GM12878 (cell line): ENCODE data around the gene STON1. TPM values are rescaled to one million over a fixed set of nuclear protein-coding genes. Genes with fewer than 3 reads are reported as not detected.

Source experiments
- ATAC-seq: fragments of 200-7000 bp; cut with Tn5 transposase; 3 replicates; pipeline ENCODE4 v1.9.1; 2020; ENCODE audit warnings: mild to moderate bottlenecking, moderate library complexity
- BruUV-seq: library from RNA; stranded (reverse); fragments of 400-500 nt; replicated peaks from 2 replicates; lab custom pipeline; 2021; lab: Mats Ljungman, UMichigan
- CTCF ChIA-PET: fragments of 300-600 bp; sonication (Branson Sonifier 250); formaldehyde crosslinking; extraction: SDS; loops from one replicate; lab custom pipeline; 2021; ENCODE audit warnings: inconsistent platforms; lab: Yijun Ruan, JAX
- POLR2A ChIA-PET: fragments of 350-600 bp; formaldehyde crosslinking; extraction: SDS; loops from one replicate; lab custom pipeline; 2021; ENCODE audit warnings: inconsistent platforms; lab: Charles Lee
- RAD21 ChIA-PET: fragments of 300-600 bp; sonication (Branson Sonifier 250); formaldehyde crosslinking; loops from one replicate; lab custom pipeline; 2023; ENCODE audit warnings: antibody characterized with exemption; ENCODE audit not compliant: unreplicated experiment; lab: Charles Lee
- SMC1A ChIA-PET: fragments of 300-600 bp; sonication (Branson Sonifier 250); formaldehyde crosslinking; loops from one replicate; lab custom pipeline; 2023; ENCODE audit not compliant: unreplicated experiment, uncharacterized antibody; lab: Charles Lee
- DNase-seq: peaks from one replicate; pipeline ENCODE4 v3.0.0-alpha.2; 2011; ENCODE audit warnings: low read depth, low spot score
- FAIRE-seq: peaks from 3 replicates; lab custom pipeline; 2011; peaks lifted over from hg19 to GRCh38; lab: Jason Lieb, UNC
- H2AFZ ChIP-seq: 2 replicates; pipeline ENCODE4 v1.6.0; 2011; ENCODE audit warnings: low read depth, low read length, control low read depth; ENCODE audit not compliant: control insufficient read depth
- H3K27ac ChIP-seq: 2 replicates; pipeline ENCODE4 v1.5.1; 2011; ENCODE audit warnings: control low read depth; ENCODE audit not compliant: control insufficient read depth, insufficient read depth
- H3K27me3 ChIP-seq, 2 experiments: replicated peaks in 1 of 2; 2 replicates each; pipeline versions ENCODE4 v1.6.0 to v1.6.1; 2011; ENCODE audit warnings: low read length in 1 of 2; ENCODE audit not compliant: control insufficient read depth in 2 of 2, insufficient read depth in 2 of 2
- H3K36me3 ChIP-seq, 2 experiments: 2 replicates each; pipeline ENCODE4 v1.5.1; 2011; ENCODE audit warnings: low read length in 1 of 2; ENCODE audit not compliant: control insufficient read depth in 2 of 2, insufficient read depth in 2 of 2
- H3K4me1 ChIP-seq: 2 replicates; pipeline ENCODE4 v1.6.1; 2011; ENCODE audit warnings: mild to moderate bottlenecking, low read length, moderate library complexity, mixed read lengths; ENCODE audit not compliant: control insufficient read depth, insufficient read depth
- H3K4me2 ChIP-seq: 2 replicates; pipeline ENCODE4 v1.6.0; 2011; ENCODE audit warnings: control low read depth; ENCODE audit not compliant: control insufficient read depth, insufficient read depth
- H3K4me3 ChIP-seq: fragments of 200-600 bp; sonication (generic); 2 replicates; pipeline ENCODE4 v1.5.1; 2016
- H3K79me2 ChIP-seq: 2 replicates; pipeline ENCODE4 v1.6.0; 2011; ENCODE audit warnings: low read length; ENCODE audit not compliant: control insufficient read depth, insufficient read depth
- H3K9ac ChIP-seq: 2 replicates; pipeline ENCODE4 v1.8.0; 2011; ENCODE audit warnings: low read length, control low read depth, mixed read lengths; ENCODE audit not compliant: control insufficient read depth, insufficient read depth
- H3K9me3 ChIP-seq: replicated peaks from 3 replicates; pipeline ENCODE4 v1.5.1; 2011; ENCODE audit warnings: mild to moderate bottlenecking, low read length; ENCODE audit not compliant: control insufficient read depth, insufficient read depth
- H4K20me1 ChIP-seq: 2 replicates; pipeline ENCODE4 v1.6.0; 2011; ENCODE audit not compliant: control insufficient read depth, insufficient read depth
- BCL11A ChIP-seq: IDR thresholded peaks from 2 replicates; pipeline ENCODE4 v1.6.1; 2011; ENCODE audit warnings: low read depth, low read length
- CBX3 ChIP-seq: fragments of 200-600 bp; sonication (generic); IDR thresholded peaks from 2 replicates; pipeline ENCODE4 v1.6.1; 2016; ENCODE audit warnings: low read depth, borderline replicate concordance
- IRF4 ChIP-seq: IDR thresholded peaks from 2 replicates; pipeline ENCODE4 v1.6.1; 2011; ENCODE audit warnings: low read depth, low read length
- NRF1 ChIP-seq: conservative IDR thresholded peaks from 2 replicates; pipeline ENCODE4 v1.6.1; 2011; ENCODE audit warnings: mild to moderate bottlenecking, low read depth, low read length, improper control_type of control experiment
- SMAD1 ChIP-seq: fragments of 450-650 bp; IDR thresholded peaks from 2 replicates; pipeline ENCODE4 v1.6.1; 2018; ENCODE audit warnings: mild to moderate bottlenecking, low read depth; ENCODE audit not compliant: partially characterized antibody
- TCF7 ChIP-seq: IDR thresholded peaks from 2 replicates; pipeline ENCODE4 v1.6.1; 2014; ENCODE audit warnings: antibody characterized with exemption, borderline replicate concordance
- WGBS: methylation state at CpG from one replicate; pipeline ENCODE4 v1.1.6; 2016; ENCODE audit warnings: low lambda C conversion rate; ENCODE audit not compliant: insufficient replicate concordance, insufficient coverage; ENCODE audit errors: missing lambda C conversion rate; 5-methylcytosine and 5-hydroxymethylcytosine counted together
- in situ Hi-C: fragments of 300-500 bp; cut with MboI; formaldehyde crosslinking; loops from 9 replicates; pipeline ENCODE4 v1.14.3; 2018; ENCODE audit warnings: mixed read lengths
- intact Hi-C: fragments of 100-400 bp; cut with micrococcal nuclease; formaldehyde crosslinking; loops from one replicate; pipeline ENCODE4 v1.14.2; 2022; ENCODE audit not compliant: unreplicated experiment
- polyA plus RNA-seq, 11 experiments: library from polyadenylated mRNA; depleted of rRNA in 4 of 11; unstranded in 6 of 11; stranded (reverse) in 5 of 11; fragments of >200 nt; fragmentation: Nextera tagmentation in 4 of 11; fragmentation: Illumina TruSeq in 1 of 11; extraction: Ambion mirVana in 4 of 11; extraction: Trizol in 1 of 11; gene quantifications; 1 replicate in 1 of 11; 2 replicates in 10 of 11; pipeline versions ENCODE4 v1.2.1 to v1.2.3, GENCODE V29; 2011 to 2016; ENCODE audit warnings: inconsistent platforms in 2 of 11, missing spikeins in 2 of 11, low read depth in 1 of 11
- total RNA-seq, 4 experiments: library from RNA; depleted of rRNA in 3 of 4; stranded (reverse); fragments of >200 nt in 3 of 4; fragmentation: Illumina TruSeq in 1 of 4; extraction: Trizol in 1 of 4; gene quantifications; 2 replicates each; pipeline versions ENCODE4 v1.2.1 to v1.2.3, GENCODE V29; 2013 to 2021
- TF ChIP-seq, protein P1 (sequence below): fragments of 450-650 bp; IDR thresholded peaks from 2 replicates; pipeline ENCODE4 v1.6.1; 2017; ENCODE audit warnings: mild to moderate bottlenecking, moderate library complexity
- TF ChIP-seq, protein P2 (sequence below): fragments of 150-350 bp; IDR thresholded peaks from 2 replicates; pipeline ENCODE4 v1.6.1; 2016; ENCODE audit warnings: low read depth, low read length
- TF ChIP-seq, protein P3 (sequence below): fragments of 450-650 bp; formaldehyde crosslinking; IDR thresholded peaks from 2 replicates; pipeline ENCODE4 v1.5.0; 2022; ENCODE audit warnings: mild to moderate bottlenecking, missing genetic modification characterization
- TF ChIP-seq, protein P4 (sequence below): fragments of 450-650 bp; IDR thresholded peaks from 2 replicates; pipeline ENCODE4 v1.6.1; 2017; ENCODE audit warnings: mild to moderate bottlenecking

Gene STON1
- total and polyA plus RNA-seq, 10 of the 15 experiments (the other 5 are each of a cell fraction or from before 2014, with no cell fraction given), result 0.11 to 0.90 (median 0.22) TPM; not detected in 2

DNA sequence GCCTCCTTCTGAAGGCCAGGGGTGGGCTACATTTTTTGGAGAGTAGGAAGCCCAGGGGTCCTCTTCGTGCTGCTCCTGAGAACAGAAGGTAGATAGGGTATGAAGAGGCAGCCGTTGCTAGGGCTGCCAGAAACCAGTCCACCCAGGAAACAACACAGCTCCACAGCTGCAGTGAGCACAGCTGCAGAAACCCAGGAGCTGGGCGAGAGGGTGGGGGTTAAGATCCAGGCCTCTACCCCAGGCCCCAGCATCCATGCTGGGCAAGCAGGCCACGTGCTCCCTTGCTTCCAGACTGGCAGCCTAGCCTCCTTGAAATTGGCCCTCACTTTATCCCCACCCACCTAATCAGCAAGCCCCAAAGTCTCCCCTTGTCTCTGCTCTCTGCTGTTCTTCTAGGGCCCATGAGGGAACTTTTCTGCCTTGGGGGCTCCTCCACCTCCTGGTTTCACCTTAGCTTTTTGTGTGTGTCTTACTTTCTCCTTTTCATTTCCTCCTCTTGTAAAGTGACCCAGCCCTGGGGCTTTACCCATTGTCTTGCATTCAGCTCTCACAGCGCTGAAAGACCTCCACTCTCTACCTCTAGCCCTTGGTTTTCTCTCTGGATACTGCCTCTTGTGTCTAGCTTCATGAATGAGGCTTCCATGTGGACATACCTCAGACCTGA is 30.7 kb downstream of the STON1 start:
- peak; percentile 30; the same call in 2 of the 3 replicates for ATAC-seq
- ChIA-PET SMC1A (no interaction called here), RAD21 (no interaction called here), CTCF (interaction anchor here (1.6 kb wide), 1 partner anchor 9 kb away, joined by 5 read pairs; no protein-coding TSS in a partner anchor), POLR2A (no interaction called here)
- Histone ChIP-seq H3K4me3 (no peak overlapping the region), H3K4me2 (no peak overlapping the region), H3K4me1 (peaks cover 5% of the 10 kb centered on the region), H2AFZ (no peak overlapping the region), H3K9ac (no peak overlapping the region), H4K20me1 (no peaks in the 10 kb centered on the region), H3K79me2 (no peaks in the 10 kb centered on the region), H3K9me3 (no peaks in the 10 kb centered on the region), H3K36me3 (no peaks in the 10 kb centered on the region), H3K27me3 (no peaks in the 10 kb centered on the region; a peak in 1 of 4 replicates), H3K27ac (no peak overlapping the region)
- no TSS peak for BruUV-seq
- DNase-seq, result no peak
- intact Hi-C loops (no loop called here), in situ Hi-C loops (no loop called here)
- WGBS, result 25% methylated on average over 4 of the region's 5 CpGs
- no peak for FAIRE-seq
- TF ChIP-seq, protein P1, sequence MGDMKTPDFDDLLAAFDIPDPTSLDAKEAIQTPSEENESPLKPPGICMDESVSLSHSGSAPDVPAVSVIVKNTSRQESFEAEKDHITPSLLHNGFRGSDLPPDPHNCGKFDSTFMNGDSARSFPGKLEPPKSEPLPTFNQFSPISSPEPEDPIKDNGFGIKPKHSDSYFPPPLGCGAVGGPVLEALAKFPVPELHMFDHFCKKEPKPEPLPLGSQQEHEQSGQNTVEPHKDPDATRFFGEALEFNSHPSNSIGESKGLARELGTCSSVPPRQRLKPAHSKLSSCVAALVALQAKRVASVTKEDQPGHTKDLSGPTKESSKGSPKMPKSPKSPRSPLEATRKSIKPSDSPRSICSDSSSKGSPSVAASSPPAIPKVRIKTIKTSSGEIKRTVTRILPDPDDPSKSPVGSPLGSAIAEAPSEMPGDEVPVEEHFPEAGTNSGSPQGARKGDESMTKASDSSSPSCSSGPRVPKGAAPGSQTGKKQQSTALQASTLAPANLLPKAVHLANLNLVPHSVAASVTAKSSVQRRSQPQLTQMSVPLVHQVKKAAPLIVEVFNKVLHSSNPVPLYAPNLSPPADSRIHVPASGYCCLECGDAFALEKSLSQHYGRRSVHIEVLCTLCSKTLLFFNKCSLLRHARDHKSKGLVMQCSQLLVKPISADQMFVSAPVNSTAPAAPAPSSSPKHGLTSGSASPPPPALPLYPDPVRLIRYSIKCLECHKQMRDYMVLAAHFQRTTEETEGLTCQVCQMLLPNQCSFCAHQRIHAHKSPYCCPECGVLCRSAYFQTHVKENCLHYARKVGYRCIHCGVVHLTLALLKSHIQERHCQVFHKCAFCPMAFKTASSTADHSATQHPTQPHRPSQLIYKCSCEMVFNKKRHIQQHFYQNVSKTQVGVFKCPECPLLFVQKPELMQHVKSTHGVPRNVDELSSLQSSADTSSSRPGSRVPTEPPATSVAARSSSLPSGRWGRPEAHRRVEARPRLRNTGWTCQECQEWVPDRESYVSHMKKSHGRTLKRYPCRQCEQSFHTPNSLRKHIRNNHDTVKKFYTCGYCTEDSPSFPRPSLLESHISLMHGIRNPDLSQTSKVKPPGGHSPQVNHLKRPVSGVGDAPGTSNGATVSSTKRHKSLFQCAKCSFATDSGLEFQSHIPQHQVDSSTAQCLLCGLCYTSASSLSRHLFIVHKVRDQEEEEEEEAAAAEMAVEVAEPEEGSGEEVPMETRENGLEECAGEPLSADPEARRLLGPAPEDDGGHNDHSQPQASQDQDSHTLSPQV, result no peak
- TF ChIP-seq IRF4, result no peak
- no peak for TF ChIP-seq SMAD1
- no peak for TF ChIP-seq BCL11A
- TF ChIP-seq TCF7, result no peak
- no peak for TF ChIP-seq NRF1
- TF ChIP-seq, protein P2, sequence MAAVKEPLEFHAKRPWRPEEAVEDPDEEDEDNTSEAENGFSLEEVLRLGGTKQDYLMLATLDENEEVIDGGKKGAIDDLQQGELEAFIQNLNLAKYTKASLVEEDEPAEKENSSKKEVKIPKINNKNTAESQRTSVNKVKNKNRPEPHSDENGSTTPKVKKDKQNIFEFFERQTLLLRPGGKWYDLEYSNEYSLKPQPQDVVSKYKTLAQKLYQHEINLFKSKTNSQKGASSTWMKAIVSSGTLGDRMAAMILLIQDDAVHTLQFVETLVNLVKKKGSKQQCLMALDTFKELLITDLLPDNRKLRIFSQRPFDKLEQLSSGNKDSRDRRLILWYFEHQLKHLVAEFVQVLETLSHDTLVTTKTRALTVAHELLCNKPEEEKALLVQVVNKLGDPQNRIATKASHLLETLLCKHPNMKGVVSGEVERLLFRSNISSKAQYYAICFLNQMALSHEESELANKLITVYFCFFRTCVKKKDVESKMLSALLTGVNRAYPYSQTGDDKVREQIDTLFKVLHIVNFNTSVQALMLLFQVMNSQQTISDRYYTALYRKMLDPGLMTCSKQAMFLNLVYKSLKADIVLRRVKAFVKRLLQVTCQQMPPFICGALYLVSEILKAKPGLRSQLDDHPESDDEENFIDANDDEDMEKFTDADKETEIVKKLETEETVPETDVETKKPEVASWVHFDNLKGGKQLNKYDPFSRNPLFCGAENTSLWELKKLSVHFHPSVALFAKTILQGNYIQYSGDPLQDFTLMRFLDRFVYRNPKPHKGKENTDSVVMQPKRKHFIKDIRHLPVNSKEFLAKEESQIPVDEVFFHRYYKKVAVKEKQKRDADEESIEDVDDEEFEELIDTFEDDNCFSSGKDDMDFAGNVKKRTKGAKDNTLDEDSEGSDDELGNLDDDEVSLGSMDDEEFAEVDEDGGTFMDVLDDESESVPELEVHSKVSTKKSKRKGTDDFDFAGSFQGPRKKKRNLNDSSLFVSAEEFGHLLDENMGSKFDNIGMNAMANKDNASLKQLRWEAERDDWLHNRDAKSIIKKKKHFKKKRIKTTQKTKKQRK, result no peak
- TF ChIP-seq, protein P3, sequence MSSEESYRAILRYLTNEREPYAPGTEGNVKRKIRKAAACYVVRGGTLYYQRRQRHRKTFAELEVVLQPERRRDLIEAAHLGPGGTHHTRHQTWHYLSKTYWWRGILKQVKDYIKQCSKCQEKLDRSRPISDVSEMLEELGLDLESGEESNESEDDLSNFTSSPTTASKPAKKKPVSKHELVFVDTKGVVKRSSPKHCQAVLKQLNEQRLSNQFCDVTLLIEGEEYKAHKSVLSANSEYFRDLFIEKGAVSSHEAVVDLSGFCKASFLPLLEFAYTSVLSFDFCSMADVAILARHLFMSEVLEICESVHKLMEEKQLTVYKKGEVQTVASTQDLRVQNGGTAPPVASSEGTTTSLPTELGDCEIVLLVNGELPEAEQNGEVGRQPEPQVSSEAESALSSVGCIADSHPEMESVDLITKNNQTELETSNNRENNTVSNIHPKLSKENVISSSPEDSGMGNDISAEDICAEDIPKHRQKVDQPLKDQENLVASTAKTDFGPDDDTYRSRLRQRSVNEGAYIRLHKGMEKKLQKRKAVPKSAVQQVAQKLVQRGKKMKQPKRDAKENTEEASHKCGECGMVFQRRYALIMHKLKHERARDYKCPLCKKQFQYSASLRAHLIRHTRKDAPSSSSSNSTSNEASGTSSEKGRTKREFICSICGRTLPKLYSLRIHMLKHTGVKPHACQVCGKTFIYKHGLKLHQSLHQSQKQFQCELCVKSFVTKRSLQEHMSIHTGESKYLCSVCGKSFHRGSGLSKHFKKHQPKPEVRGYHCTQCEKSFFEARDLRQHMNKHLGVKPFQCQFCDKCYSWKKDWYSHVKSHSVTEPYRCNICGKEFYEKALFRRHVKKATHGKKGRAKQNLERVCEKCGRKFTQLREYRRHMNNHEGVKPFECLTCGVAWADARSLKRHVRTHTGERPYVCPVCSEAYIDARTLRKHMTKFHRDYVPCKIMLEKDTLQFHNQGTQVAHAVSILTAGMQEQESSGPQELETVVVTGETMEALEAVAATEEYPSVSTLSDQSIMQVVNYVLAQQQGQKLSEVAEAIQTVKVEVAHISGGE, result no peak
- TF ChIP-seq, protein P4, sequence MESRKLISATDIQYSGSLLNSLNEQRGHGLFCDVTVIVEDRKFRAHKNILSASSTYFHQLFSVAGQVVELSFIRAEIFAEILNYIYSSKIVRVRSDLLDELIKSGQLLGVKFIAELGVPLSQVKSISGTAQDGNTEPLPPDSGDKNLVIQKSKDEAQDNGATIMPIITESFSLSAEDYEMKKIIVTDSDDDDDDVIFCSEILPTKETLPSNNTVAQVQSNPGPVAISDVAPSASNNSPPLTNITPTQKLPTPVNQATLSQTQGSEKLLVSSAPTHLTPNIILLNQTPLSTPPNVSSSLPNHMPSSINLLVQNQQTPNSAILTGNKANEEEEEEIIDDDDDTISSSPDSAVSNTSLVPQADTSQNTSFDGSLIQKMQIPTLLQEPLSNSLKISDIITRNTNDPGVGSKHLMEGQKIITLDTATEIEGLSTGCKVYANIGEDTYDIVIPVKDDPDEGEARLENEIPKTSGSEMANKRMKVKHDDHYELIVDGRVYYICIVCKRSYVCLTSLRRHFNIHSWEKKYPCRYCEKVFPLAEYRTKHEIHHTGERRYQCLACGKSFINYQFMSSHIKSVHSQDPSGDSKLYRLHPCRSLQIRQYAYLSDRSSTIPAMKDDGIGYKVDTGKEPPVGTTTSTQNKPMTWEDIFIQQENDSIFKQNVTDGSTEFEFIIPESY, result no peak
- TF ChIP-seq CBX3, result no peak
